H1 (cell line): ENCODE results near the gene DMPK.

Experiments used
- EP300 ChIP-seq, 2 experiments: IDR thresholded peaks; 1 replicate in 1 of 2; 2 replicates in 1 of 2; pipeline ENCODE4 v1.6.1; 2011 to 2012; ENCODE audit warnings: low read depth in 2 of 2, low read length in 2 of 2, mild to moderate bottlenecking in 2 of 2, borderline replicate concordance in 1 of 2, inconsistent platforms in 1 of 2, moderate library complexity in 1 of 2
- EZH2 ChIP-seq: fragments of 200-600 bp; sonication (generic); IDR thresholded peaks from 2 replicates; pipeline ENCODE4 v1.7.1; 2012; ENCODE audit warnings: low read depth, mild to moderate bottlenecking, moderate library complexity, low read length, inconsistent platforms; ENCODE audit not compliant: severe bottlenecking
- GABPA ChIP-seq: IDR thresholded peaks from 2 replicates; pipeline ENCODE4 v1.6.1; 2011; ENCODE audit warnings: mild to moderate bottlenecking, low read length, moderate library complexity, borderline replicate concordance; ENCODE audit not compliant: insufficient read depth
- GTF2F1 ChIP-seq: IDR thresholded peaks from 2 replicates; pipeline ENCODE4 v1.6.1; 2012; ENCODE audit warnings: low read depth, low read length, improper control_type of control experiment, borderline replicate concordance
- JUND ChIP-seq: IDR thresholded peaks from 2 replicates; pipeline ENCODE4 v1.6.1; 2011; ENCODE audit warnings: mild to moderate bottlenecking, improper control_type of control experiment, low read length
- POLR2A ChIP-seq, 2 experiments: IDR thresholded peaks; 1 replicate in 1 of 2; 2 replicates in 1 of 2; pipeline ENCODE4 v1.6.1; 2011; ENCODE audit warnings: low read depth in 2 of 2, low read length in 2 of 2, mild to moderate bottlenecking in 2 of 2; ENCODE audit errors: control extremely low read depth in 1 of 2
- POLR2AphosphoS5 ChIP-seq: IDR thresholded peaks from 2 replicates; pipeline ENCODE4 v1.6.1; 2011; ENCODE audit warnings: low read depth, low read length
- SIN3A ChIP-seq, 2 experiments: IDR thresholded peaks in 1 of 2; conservative IDR thresholded peaks in 1 of 2; 2 replicates each; pipeline ENCODE4 v1.6.1; 2011 to 2012; ENCODE audit warnings: low read length in 2 of 2, improper control_type of control experiment in 1 of 2, low read depth in 1 of 2, mild to moderate bottlenecking in 1 of 2
- SUZ12 ChIP-seq: fragments of 200-600 bp; sonication (generic); IDR thresholded peaks from 2 replicates; pipeline ENCODE4 v1.6.1; 2012; ENCODE audit warnings: mild to moderate bottlenecking, inconsistent platforms, low read length, moderate library complexity, mixed read lengths
- TBP ChIP-seq: IDR thresholded peaks from 2 replicates; pipeline ENCODE4 v1.6.1; 2011; ENCODE audit warnings: low read depth, low read length, improper control_type of control experiment
- TF ChIP-seq, protein P1 (sequence below), 3 experiments: IDR thresholded peaks; 1 replicate in 2 of 3; 2 replicates in 1 of 3; pipeline versions ENCODE4 v1.5.1 to v1.6.1; 2011; ENCODE audit warnings: low read length in 3 of 3, mild to moderate bottlenecking in 3 of 3, inconsistent platforms in 2 of 3, low read depth in 1 of 3, moderate library complexity in 1 of 3; ENCODE audit not compliant: insufficient read depth in 1 of 3; ENCODE audit errors: control extremely low read depth in 1 of 3

DNA sequence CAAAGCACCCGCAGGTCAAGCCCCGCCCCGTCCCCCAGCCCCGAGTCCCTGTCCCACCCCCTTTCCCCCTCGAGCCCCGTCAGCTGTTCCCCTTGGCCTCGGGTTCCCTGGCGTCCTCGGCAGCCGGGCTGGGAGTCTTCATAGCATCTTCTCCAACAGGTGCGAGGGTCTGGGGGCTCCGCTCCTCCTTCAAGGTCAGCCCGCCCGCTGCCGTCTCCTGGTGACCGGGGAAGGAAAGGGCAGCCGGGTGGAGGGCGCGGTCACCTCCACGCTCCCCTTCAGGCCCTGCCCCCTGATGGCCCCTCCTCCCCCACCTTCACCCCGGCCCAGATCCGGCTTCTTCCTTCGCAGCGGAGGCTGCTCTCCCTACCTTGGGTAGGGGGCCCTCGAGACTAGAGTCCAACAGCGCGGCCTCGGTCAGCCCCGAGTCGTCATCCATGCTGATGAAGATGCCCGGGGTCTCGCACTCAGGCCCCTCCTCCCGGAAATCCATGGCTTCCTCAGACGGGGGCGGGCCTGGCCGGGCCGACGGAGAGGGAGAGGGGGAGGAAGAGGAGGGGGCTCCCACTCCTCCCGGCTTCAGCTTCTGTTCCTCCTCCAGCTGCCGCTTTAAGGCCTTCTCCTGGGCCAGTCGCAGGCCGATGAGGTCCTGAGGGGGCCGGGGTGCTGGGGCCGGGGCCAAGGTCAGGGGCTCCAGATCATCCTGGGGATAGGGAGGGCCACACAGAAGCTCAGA is 33.4 kb upstream of the DMPK start:
- TF ChIP-seq EZH2, result no peak
- TF ChIP-seq JUND, result no peak
- no peak for TF ChIP-seq SUZ12
- TF ChIP-seq SIN3A (conservative IDR thresholded peaks at IDR 0.05 in 1 of 2, IDR thresholded peaks at IDR 0.05 in 1 of 2; ENCODE audit: low read depth in 1 of 2, low read length in 2 of 2), result peak in 1 of 2 experiments; percentile 14; a peak in 2 of 4 replicates
- TF ChIP-seq, protein P1, sequence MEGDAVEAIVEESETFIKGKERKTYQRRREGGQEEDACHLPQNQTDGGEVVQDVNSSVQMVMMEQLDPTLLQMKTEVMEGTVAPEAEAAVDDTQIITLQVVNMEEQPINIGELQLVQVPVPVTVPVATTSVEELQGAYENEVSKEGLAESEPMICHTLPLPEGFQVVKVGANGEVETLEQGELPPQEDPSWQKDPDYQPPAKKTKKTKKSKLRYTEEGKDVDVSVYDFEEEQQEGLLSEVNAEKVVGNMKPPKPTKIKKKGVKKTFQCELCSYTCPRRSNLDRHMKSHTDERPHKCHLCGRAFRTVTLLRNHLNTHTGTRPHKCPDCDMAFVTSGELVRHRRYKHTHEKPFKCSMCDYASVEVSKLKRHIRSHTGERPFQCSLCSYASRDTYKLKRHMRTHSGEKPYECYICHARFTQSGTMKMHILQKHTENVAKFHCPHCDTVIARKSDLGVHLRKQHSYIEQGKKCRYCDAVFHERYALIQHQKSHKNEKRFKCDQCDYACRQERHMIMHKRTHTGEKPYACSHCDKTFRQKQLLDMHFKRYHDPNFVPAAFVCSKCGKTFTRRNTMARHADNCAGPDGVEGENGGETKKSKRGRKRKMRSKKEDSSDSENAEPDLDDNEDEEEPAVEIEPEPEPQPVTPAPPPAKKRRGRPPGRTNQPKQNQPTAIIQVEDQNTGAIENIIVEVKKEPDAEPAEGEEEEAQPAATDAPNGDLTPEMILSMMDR (IDR thresholded peaks at IDR 0.05; ENCODE audit: control extremely low read depth in 1 of 3, insufficient read depth in 1 of 3, low read depth in 1 of 3, low read length in 3 of 3), result no peak
- TF ChIP-seq EP300 (IDR thresholded peaks at IDR 0.05; ENCODE audit: borderline replicate concordance in 1 of 2, low read depth in 2 of 2, low read length in 2 of 2), result no peak
- no peak for TF ChIP-seq GTF2F1
- TF ChIP-seq POLR2A (IDR thresholded peaks at IDR 0.05; ENCODE audit: control extremely low read depth in 1 of 2, low read depth in 2 of 2, low read length in 2 of 2), result peak; percentile 35 to 77
- TF ChIP-seq TBP, result peak; percentile 64; the same call in 1 of the 2 replicates
- no peak for TF ChIP-seq GABPA
- TF ChIP-seq POLR2AphosphoS5, result no peak; the same call in 1 of the 2 replicates
